GM23248 (cell line): ENCODE data around the gene CAPS.

Experiments used
- EZH2 ChIP-seq: fragments of 200-600 bp; sonication (generic); IDR thresholded peaks from 2 replicates; pipeline ENCODE4 v1.6.1; 2018; ENCODE audit warnings: antibody characterized with exemption, mild to moderate bottlenecking; ENCODE audit not compliant: insufficient read depth, poor library complexity, severe bottlenecking
- EZH2phosphoT487 ChIP-seq: fragments of 200-600 bp; sonication (generic); IDR thresholded peaks from 2 replicates; pipeline ENCODE4 v1.6.1; 2018; ENCODE audit warnings: antibody characterized with exemption, moderate library complexity, mild to moderate bottlenecking, low read depth; ENCODE audit not compliant: insufficient read depth

GRCh38 chr19:5922161-5922545, 8.1 kb downstream of the CAPS start:
- TF ChIP-seq EZH2 (no peak), EZH2phosphoT487 (no peak)
